Tracheal epithelial cell (primary cell): ENCODE measurements around the gene CREBBP. TPM values are rescaled to one million over a fixed set of nuclear protein-coding genes. Genes with fewer than 3 reads are reported as not detected.

ENCODE experiments used
- total RNA-seq: library from RNA; depleted of rRNA; stranded (reverse); fragments of >200 nt; gene quantifications from 2 replicates; pipeline ENCODE4 v1.2.1, GENCODE V29; 2014

CREBBP gene
- 8.9 and 13.2 TPM in 2 replicates for total RNA-seq

DNA sequence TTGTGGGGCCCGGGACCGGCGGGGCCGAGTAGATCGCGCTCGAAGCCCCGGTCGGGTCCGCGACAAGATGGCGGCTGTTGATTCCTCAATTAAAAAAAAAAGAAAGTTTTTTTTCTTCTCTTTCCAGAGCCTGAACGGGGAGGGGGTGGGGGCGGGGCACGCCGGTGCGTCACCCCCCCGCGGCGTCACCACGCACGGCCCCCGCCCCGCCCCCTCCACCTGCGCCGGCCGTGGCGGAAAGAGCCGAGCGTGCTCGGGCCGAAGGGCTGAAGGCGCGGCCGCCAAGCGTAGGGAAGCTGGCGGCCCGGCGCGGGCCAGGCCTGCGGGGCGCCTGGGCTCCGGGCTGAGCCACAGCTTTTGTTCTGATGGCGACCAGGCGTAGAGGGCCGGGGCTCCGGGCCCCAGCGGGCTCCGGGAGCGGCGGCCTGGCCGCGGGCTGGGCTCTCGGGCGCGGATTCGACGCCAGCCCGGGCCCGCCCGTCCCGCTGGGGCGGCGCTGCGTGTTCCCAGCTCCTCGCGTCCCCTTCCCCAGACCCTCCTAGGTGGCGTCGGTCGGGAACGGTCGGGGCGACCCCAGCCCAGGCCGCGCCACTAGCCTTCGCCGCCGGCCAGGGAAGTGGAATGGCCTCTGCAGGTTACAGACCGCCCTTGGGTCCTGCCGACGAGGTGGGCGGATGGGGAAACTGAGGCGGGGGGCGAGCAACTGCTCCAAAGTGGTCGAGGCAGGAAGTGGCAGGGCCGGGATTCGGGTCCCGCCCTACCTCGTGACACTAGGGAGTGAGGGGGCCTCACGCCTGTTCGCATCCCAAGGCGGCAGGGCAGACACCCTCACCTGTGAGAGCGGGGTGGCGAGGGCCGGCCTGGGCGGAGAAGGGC lies at the start of gene CREBBP:
Gene CREBBP, minus strand, starts transcription at position 91 of the 876 bp plus-strand sequence. CDS start 797 bp downstream, outside the sequence.

GRCh38 chr16:3717235-3718018 lies 163.1 kb downstream of the CREBBP start, which contains the start of gene TRAP1:
TSS of gene TRAP1 (minus strand) at chr16:3717524. CDS start at chr16:3717508, 16 bp downstream.

Other genes with a start within 250 kb of the CREBBP start
- gene DNASE1, start 226.0 kb downstream of the CREBBP start, total RNA-seq, result 7.5 and 8.7 TPM in 2 replicates
- 100 and 139 TPM in 2 replicates for gene TRAP1, start 163.2 kb downstream of the CREBBP start, total RNA-seq
- gene ADCY9, start 235.7 kb upstream of the CREBBP start, total RNA-seq, result 8.2 and 20.2 TPM in 2 replicates